ENCODE data around the gene GATAD2A. TPM values are rescaled to one million over a fixed set of nuclear protein-coding genes. Genes with fewer than 3 reads are reported as not detected.
"Not testable (repeated sequence)": the region's sequence is repeated elsewhere in the genome, so short reads cannot be mapped to it uniquely, and the experiment has no call there.

GATAD2A gene
- total RNA-seq, 4 donors from 2014 or later, result 67.8 to 99.9 (median 79.8) TPM

- DNase-seq, result no peak
- Histone ChIP-seq H3K27me3 (no peaks in the 10 kb centered on the region), H3K4me3 (no peak overlapping the region), H3K36me3 (peaks cover 0 to 42% (median 0%) of the 10 kb centered on the region in 3 donors), H3K27ac (no peak overlapping the region), H3K4me1 (peaks cover 12 to 43% (median 27%) of the 10 kb centered on the region in 4 donors), H3K9me3 (peaks cover 0 to 5% (median 2%) of the 10 kb centered on the region in 4 donors)
- TF ChIP-seq POLR2A (IDR thresholded peaks at IDR 0.05), result no peak
- TF ChIP-seq, protein P1, sequence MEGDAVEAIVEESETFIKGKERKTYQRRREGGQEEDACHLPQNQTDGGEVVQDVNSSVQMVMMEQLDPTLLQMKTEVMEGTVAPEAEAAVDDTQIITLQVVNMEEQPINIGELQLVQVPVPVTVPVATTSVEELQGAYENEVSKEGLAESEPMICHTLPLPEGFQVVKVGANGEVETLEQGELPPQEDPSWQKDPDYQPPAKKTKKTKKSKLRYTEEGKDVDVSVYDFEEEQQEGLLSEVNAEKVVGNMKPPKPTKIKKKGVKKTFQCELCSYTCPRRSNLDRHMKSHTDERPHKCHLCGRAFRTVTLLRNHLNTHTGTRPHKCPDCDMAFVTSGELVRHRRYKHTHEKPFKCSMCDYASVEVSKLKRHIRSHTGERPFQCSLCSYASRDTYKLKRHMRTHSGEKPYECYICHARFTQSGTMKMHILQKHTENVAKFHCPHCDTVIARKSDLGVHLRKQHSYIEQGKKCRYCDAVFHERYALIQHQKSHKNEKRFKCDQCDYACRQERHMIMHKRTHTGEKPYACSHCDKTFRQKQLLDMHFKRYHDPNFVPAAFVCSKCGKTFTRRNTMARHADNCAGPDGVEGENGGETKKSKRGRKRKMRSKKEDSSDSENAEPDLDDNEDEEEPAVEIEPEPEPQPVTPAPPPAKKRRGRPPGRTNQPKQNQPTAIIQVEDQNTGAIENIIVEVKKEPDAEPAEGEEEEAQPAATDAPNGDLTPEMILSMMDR (IDR thresholded peaks at IDR 0.05), result no peak
Measured at GRCh38 chr19:19465436-19466070, 60.1 kb downstream of the GATAD2A start.

DNA sequence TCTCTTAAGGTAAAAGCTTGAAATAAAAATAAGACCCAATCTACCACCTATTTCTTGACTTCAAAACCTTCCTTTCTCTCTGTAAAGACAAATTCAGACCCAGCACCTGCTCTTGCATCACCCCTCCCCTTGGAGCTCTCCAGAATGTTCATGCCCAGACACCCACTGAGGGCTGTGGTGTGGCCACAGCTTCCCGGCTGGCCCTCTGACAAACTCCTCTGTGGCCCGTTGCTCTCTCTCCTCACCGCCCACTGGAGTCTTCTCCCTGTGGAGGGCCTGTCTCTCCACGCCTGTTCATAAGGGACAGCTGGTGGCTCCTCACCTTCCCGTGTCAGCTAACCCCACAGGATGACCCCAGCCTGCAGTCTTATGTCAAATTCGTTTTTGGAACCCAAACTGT, 60.7 kb downstream of the GATAD2A start:
- Histone ChIP-seq H3K9me3 (peaks cover 0 to 5% (median 2%) of the 10 kb centered on the region in 4 donors), H3K4me1 (peaks cover 12 to 37% (median 20%) of the 10 kb centered on the region in 4 donors), H3K27me3 (no peaks in the 10 kb centered on the region), H3K4me3 (no peak overlapping the region), H3K27ac (no peak overlapping the region), H3K36me3 (peaks cover 0 to 42% (median 0%) of the 10 kb centered on the region in 3 donors)
- DNase-seq, result no peak
- no peak for TF ChIP-seq POLR2A (IDR thresholded peaks at IDR 0.05)
- TF ChIP-seq, protein P1 (IDR thresholded peaks at IDR 0.05), result no peak

- no peaks in the 10 kb centered on the region for H3K27me3 ChIP-seq
- H3K36me3 ChIP-seq, result peaks cover 0 to 42% (median 0%) of the 10 kb centered on the region in 3 donors
- peaks cover 0 to 5% (median 2%) of the 10 kb centered on the region in 4 donors for H3K9me3 ChIP-seq
- no peak overlapping the region for H3K4me3 ChIP-seq
- H3K27ac ChIP-seq, result no peak overlapping the region
- no peak for TF ChIP-seq POLR2A (IDR thresholded peaks at IDR 0.05)
- TF ChIP-seq, protein P1 (IDR thresholded peaks at IDR 0.05), result no peak
- DNase-seq, result no peak
- peaks cover 0 to 18% (median under 1%) of the 10 kb centered on the region in 4 donors for H3K4me1 ChIP-seq
Measured at GRCh38 chr19:19468424-19469050, 63.1 kb downstream of the GATAD2A start.

DNA sequence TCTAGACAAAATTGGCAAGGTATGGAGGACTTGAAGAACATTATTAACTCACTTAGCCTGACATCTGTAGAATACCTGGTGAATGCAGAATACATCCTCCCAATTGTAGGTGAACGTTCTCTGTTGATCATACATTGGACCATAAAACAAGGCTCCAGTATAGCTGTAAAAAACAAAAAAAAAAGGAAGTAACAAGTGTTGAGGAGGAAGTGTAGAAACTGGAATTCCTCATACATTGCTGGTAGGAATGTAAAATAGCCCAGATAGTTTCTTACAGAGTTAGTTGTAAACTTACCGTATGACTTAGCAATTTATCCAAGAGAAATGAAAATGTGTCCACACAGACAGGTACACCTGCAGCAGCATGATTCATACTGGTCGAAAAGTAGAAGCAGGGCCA, 65.1 kb downstream of the GATAD2A start:
- H3K36me3 ChIP-seq, result peaks cover 0 to 32% (median 0%) of the 10 kb centered on the region in 3 donors
- no peak overlapping the region for H3K27ac ChIP-seq
- no peak for DNase-seq
- no peaks in the 10 kb centered on the region for H3K27me3 ChIP-seq
- H3K9me3 ChIP-seq, result peaks cover 0 to 5% (median 2%) of the 10 kb centered on the region in 4 donors
- peaks cover 0 to 15% (median 0%) of the 10 kb centered on the region in 4 donors for H3K4me1 ChIP-seq
- TF ChIP-seq, protein P1 (IDR thresholded peaks at IDR 0.05), result no peak
- TF ChIP-seq POLR2A (IDR thresholded peaks at IDR 0.05), result no peak
- H3K4me3 ChIP-seq, result no peak overlapping the region

GRCh38 chr19:19471682-19472081, 66.2 kb downstream of the GATAD2A start:
- DNase-seq, result no peak
- TF ChIP-seq, protein P1 (IDR thresholded peaks at IDR 0.05), result no peak
- TF ChIP-seq POLR2A (IDR thresholded peaks at IDR 0.05), result no peak
- peaks cover 0 to 21% (median 0%) of the 10 kb centered on the region in 4 donors for H3K4me1 ChIP-seq

DNA sequence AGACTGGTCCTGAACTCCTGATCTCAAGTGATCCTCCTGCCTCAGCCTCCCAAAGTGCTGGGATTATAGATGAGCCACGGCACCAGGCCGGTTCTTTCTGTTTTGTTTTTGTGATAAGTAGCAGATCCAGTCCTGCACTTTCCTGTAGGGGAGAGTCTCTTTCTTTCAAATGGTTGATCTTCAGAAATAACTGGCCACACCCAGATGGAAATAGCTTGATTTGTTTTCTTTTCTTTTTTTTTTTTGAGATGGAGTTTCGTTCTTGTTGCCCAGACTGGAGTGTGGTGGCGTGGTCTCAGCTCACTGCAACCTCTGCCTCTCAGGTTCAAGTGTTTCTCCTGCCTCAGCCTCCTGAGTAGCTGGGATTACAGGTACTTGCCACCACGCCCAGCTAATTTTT, 66.6 kb downstream of the GATAD2A start:
- not testable (repeated sequence) for H3K27ac ChIP-seq, H3K4me3 ChIP-seq, H3K27me3 ChIP-seq, H3K9me3 ChIP-seq, DNase-seq
- Histone ChIP-seq H3K4me1 (peaks cover 0 to 21% (median 0%) of the 10 kb centered on the region in 4 donors), H3K36me3 (peaks cover 0 to 16% (median 0%) of the 10 kb centered on the region in 3 donors)

More at GRCh38 chr19:19471682-19472081, 66.2 kb downstream of the GATAD2A start:
- no peak overlapping the region for H3K27ac ChIP-seq
- H3K4me3 ChIP-seq, result no peak overlapping the region
- H3K27me3 ChIP-seq, result no peaks in the 10 kb centered on the region
- peaks cover 0 to 5% (median 2%) of the 10 kb centered on the region in 4 donors for H3K9me3 ChIP-seq
- peaks cover 0 to 21% (median 0%) of the 10 kb centered on the region in 3 donors for H3K36me3 ChIP-seq

All from Peyer's patch (tissue), 4 donors.